Measurements from ENCODE around the gene HLTF.

GRCh38 chr3:149007567-149008257 is 78.6 kb downstream of the HLTF start:
- no peak for TF ChIP-seq POLR2A (IDR thresholded peaks at IDR 0.05; ENCODE audit: low read length)
- no peak for TF ChIP-seq GATA1 (IDR thresholded peaks at IDR 0.05; ENCODE audit: low read depth, low read length)

Measured in erythroblast (primary cell).